Tibial artery (tissue), 4 donors: ENCODE results near the gene ZFP1.
"Not testable (repeated sequence)": the region's sequence is repeated elsewhere in the genome, so short reads cannot be mapped to it uniquely, and the experiment has no call there.

ENCODE experiments used
- DNase-seq, 2 donors: peaks; one replicate each; pipeline ENCODE4 v3.0.0-alpha.2; 2019
- H3K27ac ChIP-seq, 2 donors: fragments of 200-600 bp; sonication (generic) in 1 of 2; 1 replicate in 1 of 2; 2 replicates in 1 of 2; pipeline ENCODE4 v1.5.1; 2018 to 2019; ENCODE audit warnings: mild to moderate bottlenecking in 1 of 2
- H3K27me3 ChIP-seq, 2 donors: fragments of 200-600 bp; sonication (generic) in 1 of 2; one replicate each; pipeline versions ENCODE4 v1.5.1 to v1.6.0; 2016 to 2019
- H3K36me3 ChIP-seq, 3 donors: fragments of 200-600 bp; sonication (generic) in 2 of 3; one replicate each; pipeline ENCODE4 v1.5.1; 2016 to 2019; ENCODE audit warnings: mild to moderate bottlenecking in 2 of 3
- H3K4me1 ChIP-seq, 4 donors: fragments of 200-600 bp; sonication (generic) in 2 of 4; 1 replicate in 3 of 4; 2 replicates in 1 of 4; pipeline ENCODE4 v1.5.1; 2016 to 2019
- H3K4me3 ChIP-seq, 2 donors: fragments of 200-600 bp; sonication (generic) in 1 of 2; 1 replicate in 1 of 2; 2 replicates in 1 of 2; pipeline ENCODE4 v1.5.1; 2018 to 2019; ENCODE audit warnings: mild to moderate bottlenecking in 2 of 2
- H3K9me3 ChIP-seq, 3 donors: fragments of 200-600 bp; sonication (generic) in 1 of 3; one replicate each; pipeline ENCODE4 v1.5.1; 2016 to 2019
- CTCF ChIP-seq, 2 experiments: fragments of 200-600 bp in 1 of 2; fragments of 450-650 bp in 1 of 2; IDR thresholded peaks; one replicate each; pipeline ENCODE4 v1.5.1; 2017 to 2019; ENCODE audit warnings: antibody characterized with exemption in 2 of 2, mild to moderate bottlenecking in 1 of 2, moderate library complexity in 1 of 2
- intact Hi-C: fragments of 100-400 bp; cut with DNase I; formaldehyde crosslinking; loops from one replicate; pipeline ENCODE4 v1.15.0; 2023; ENCODE audit warnings: low total_unique reads

ZFP1 gene

GRCh38 chr16:75121949-75122568 lies 26.3 kb upstream of the ZFP1 start:
- H3K9me3 ChIP-seq, result peaks cover 0 to 19% (median 7%) of the 10 kb centered on the region in 3 donors
- no peak for TF ChIP-seq CTCF (IDR thresholded peaks at IDR 0.05)
- no peaks in the 10 kb centered on the region for H3K36me3 ChIP-seq
- intact Hi-C loops, result no loop called here
- H3K4me3 ChIP-seq, result no peak overlapping the region
- H3K27me3 ChIP-seq, result no peaks in the 10 kb centered on the region
- no peak for DNase-seq
- peaks cover 0 to 1% (median 0%) of the 10 kb centered on the region in 4 donors for H3K4me1 ChIP-seq
- H3K27ac ChIP-seq, result no peak overlapping the region

GRCh38 chr16:75122609-75123008 lies 25.7 kb upstream of the ZFP1 start:
- TF ChIP-seq CTCF (IDR thresholded peaks at IDR 0.05), result no peak
- intact Hi-C loops, result no loop called here
- Histone ChIP-seq H3K4me3 (no peak overlapping the region), H3K27ac (no peak overlapping the region), H3K27me3 (no peaks in the 10 kb centered on the region), H3K9me3 (peaks cover 0 to 19% (median 12%) of the 10 kb centered on the region in 3 donors), H3K4me1 (no peaks in the 10 kb centered on the region), H3K36me3 (no peaks in the 10 kb centered on the region)
- DNase-seq, result no peak

- DNase-seq, result no peak
- peaks cover 0 to 5% (median under 1%) of the 10 kb centered on the region in 3 donors for H3K9me3 ChIP-seq
- no peak for TF ChIP-seq CTCF (IDR thresholded peaks at IDR 0.05)
- no peak overlapping the region for H3K4me3 ChIP-seq
- no peak overlapping the region for H3K27ac ChIP-seq
- no peaks in the 10 kb centered on the region for H3K36me3 ChIP-seq
- intact Hi-C loops, result no loop called here
- H3K27me3 ChIP-seq, result no peaks in the 10 kb centered on the region
- H3K4me1 ChIP-seq, result no peaks in the 10 kb centered on the region
Measured at GRCh38 chr16:75127713-75128415, 20.5 kb upstream of the ZFP1 start.

- DNase-seq, intact Hi-C loops, H3K36me3 ChIP-seq, H3K27ac ChIP-seq, H3K27me3 ChIP-seq, H3K4me1 ChIP-seq, H3K4me3 ChIP-seq, H3K9me3 ChIP-seq: not testable (repeated sequence)
Measured at GRCh38 chr16:75129421-75130149, 18.7 kb upstream of the ZFP1 start.

GRCh38 chr16:75130150-75130771 lies 18.1 kb upstream of the ZFP1 start:
- no peaks in the 10 kb centered on the region for H3K27me3 ChIP-seq
- TF ChIP-seq CTCF (IDR thresholded peaks at IDR 0.05), result no peak
- no peak overlapping the region for H3K27ac ChIP-seq
- H3K4me3 ChIP-seq, result no peak overlapping the region
- DNase-seq, result no peak
- H3K9me3 ChIP-seq, result peaks cover 0 to 5% (median 0%) of the 10 kb centered on the region in 3 donors
- no peaks in the 10 kb centered on the region for H3K36me3 ChIP-seq
- intact Hi-C loops, result no loop called here
- no peaks in the 10 kb centered on the region for H3K4me1 ChIP-seq
